Femur (tissue), 1 donor: ENCODE results near the gene PLEK2.

Source experiments
- DNase-seq: peaks from one replicate; pipeline ENCODE4 v3.0.0-alpha.2; 2017

PLEK2 gene

DNA sequence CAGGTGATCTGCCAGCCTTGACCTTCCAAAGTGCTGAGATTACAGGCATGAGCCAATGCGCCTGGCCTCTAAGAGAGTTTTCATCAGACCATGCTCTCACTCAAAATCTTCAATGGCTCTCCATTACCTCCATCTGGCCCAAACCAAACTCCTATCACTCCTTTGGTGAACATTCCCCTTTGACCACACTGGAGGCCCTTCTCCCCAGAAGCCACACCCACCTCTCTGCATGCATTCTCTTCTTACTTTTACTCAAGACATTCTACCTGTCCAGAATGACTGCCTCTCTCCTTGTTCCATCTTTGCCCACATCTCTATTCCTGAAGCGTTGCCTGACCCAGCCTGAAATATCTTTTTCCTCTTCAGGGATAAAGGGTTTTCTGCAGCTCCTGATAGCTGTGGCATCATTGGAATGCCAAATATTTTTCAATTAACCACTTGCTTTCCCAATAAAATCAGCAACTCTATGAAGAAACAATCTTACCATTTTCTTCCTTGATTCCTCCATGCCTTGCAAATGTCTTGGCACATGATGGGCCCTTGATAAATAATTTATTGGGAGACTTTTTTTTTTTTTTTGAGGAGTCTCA, 15.5 kb downstream of the PLEK2 start:
- DNase-seq, result no peak

DNA sequence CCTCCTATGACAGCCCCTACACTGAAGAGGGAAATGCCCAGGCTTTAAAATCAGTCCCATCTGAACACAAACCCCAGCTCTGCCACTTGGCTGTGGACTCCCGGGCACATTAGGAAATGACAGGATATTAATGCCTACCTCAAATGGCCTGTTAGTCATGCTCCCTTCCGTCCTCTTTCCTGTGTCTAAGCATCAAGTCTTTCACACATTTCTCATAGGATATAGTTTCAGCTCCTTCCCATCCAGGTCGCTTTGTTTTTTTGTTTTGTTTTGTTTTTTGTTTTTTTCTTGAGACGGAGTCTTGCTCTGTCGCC, 16.1 kb downstream of the PLEK2 start:
- no peak for DNase-seq

DNA sequence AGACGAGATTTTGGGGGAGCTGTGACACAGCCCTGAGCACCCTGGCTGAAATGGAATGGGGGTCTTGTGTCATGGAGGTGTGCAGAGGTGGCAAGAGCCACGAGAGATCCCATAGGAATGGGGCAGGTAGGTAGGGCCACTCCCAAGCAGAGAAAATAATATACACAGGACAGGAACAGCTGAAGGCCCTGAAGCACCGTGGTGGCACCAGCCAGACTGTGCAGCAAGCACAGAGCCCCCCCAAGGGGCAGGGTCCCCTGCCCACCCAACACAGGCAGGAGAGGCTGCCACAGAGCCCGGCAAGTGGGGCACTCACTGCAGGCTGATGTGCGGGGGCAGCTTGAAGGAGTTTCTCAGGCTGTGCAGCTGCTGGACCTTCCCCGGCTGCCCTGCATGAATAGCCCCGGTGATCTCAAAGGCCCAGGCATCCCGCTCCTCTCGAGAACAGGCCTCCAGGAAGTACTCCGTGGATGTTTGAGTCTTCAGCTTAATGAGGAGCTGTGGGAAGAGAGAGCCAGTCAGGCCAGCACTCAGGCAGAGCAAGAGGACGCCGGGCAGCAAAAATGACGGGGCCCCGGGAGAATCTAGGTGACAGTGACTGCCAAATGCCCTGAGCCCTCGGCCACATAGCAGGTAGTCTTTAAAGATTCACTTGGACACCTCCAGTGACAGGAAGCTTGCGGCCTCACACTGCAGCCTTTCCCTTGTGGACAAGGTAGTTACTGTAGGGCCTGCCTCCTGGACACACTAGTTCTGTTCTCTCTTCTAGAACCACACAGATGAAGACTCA, 16.7 kb downstream of the PLEK2 start:
- DNase-seq, result no peak

DNA sequence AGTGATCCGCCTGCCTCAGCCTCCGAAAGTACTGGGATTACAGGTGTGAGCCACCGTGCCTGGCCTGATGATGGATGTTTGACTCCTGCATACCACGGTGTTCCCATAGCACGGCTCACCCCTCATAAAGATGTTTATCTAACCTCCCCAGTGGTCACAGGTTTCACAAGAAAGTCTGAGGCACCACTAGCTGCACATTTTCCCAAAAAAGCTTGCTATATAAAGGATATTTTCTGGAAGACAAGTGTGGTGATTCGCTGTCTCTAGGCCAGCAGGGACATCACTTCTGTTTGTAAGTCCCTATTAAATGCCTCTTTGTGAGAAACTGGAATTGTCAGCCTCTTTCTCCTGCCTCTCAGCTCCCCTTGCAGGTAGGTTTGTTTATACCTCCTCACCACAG, 18.3 kb downstream of the PLEK2 start:
- no peak for DNase-seq

DNA sequence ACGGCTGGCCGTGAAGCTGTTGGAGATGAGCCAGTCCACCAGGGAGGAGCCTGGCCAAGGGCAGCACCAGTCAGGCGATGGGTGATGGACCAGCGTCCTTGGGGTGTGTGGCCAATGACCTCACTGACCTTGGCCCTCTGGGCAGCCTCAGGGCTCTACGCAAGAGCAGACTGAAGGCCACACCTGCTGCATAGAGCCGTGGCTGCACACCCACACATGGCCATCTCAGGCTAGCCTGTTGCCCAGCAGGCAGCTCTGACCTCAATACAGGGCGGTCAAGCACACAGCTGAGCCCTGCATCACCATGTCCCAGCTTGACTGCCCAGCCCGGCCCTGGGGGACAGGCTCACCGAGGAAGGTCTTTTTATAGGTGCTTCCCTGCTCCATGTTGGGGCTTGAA, 19.2 kb downstream of the PLEK2 start:
- no peak for DNase-seq

DNA sequence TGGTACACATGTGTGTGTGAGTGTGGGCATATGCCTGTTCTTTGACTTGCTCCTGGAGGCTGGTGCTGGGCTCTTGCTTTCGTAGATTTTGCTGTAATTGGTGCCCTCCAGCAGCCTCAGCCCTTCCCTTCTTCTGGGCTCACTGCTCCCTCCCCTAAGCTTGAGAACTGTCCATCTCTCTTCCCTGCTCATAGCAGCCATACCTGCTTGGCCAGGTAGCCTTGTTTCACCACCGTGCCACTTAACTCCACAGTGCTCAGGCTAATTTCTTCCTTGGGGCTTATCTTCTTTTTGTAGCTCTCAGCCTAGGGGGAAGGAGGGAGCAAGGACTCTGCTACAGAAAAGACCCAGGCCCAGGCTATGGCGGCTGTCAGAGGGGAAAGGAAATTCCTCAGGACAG, 19.8 kb downstream of the PLEK2 start:
- DNase-seq, result no peak

DNA sequence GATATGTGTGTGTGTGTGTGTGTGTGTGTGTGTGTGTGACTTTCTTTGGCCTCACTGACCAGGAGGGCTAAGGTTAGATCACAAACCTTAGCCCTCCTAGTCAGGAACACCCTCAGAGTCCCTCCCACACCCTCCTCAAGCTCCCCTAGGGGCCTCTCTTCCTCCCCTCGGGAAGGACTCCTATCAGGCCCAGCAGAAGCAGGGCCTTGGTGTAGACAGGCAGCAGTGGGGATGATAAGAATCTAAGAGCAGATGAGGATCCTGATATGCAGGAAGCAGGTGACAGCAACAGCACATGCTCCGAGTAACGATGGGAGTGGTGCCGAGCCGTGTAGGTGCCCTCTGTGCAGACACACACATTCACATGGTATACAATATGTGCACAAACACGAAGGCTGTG, 20.7 kb downstream of the PLEK2 start:
- DNase-seq, result no peak

DNA sequence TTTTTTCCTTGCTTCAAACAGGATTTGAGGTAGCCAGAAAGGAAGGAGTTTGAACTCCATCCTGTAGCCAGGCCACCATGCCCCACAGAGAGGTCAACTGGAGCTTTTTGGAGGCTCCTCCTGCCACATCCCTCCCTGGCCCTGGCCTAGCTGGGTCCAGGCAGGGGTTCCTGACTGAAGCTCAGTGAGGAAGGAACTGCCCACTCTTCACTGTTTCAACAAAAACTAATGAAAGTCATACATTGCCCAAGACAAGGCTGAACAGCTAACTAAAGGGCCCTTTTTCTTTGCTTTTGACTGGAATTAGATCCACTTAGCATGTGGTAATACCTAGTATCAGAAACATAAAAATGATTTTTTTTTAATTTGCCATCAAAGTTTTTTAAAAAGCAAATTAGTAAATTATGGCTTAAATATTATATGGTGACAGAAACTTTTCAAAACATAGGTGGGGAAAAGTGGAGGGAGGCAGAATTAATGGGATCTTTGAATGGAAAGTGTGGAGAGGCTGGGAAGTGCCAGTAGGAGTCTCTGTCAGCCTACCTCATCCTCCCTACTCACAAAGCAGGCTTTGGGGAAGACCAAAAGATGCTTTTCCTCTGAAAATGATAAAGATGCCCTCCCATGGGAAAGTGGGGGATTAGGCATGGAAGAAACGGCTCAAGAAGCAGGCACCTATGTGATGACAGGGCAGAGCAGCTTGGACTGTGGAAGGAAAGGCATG, 22.0 kb downstream of the PLEK2 start:
- DNase-seq, result no peak

DNA sequence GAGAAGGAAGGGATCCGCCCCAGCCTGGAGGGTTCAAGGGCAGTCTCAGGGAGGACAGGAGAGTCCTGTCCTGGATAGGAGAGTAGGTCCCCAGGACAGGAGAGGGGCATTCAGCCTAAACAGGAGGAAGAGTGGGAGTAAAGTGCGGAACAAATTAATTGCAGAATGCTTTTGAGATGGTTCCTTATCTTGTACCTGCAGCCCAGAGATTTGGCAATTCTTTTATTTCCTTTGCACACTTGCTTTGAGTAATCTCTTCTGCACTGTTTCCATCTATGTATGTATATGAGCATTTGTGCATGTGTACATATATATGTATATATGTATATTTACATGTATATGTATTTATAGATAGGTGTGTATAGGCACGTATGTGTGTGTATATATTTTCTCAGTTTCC, 22.7 kb downstream of the PLEK2 start:
- no peak for DNase-seq

DNA sequence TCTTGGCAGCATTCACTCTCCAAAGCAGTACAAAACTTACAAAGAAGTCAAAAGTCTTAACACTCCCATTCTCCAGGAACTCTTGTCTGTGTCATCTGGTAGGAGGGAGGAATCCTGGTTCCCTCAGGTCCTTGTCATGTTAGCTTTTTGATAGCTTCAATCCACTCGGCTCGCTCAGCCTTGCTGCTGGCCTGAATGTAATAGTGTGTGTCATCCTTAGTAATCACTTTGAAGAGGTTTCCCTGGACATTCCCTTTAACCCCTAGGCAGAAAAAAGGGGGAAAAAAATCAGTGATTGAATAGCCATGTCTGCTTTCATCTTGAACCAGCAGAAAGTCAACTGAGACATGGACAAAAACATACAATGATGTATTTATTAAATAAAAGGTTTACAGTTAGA, 24.8 kb downstream of the PLEK2 start:
- DNase-seq, result no peak

DNA sequence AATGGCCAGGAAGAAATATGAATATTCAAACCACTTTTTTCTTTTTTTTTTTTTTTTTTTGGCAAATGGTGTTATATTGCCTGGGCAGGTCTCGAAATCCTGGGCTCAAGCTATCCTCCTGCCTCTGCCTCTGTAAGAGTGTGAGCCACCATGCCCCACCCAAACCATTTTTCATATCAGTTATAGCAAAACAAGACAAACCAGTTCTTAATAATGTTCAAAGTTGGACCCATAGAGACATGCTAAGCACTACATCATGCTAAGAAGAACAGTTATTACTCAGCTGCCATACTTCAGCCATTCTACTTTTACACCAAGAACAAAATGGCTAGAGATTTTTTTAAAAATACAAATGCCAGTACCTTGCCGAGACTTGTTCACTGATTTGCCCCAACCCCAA, 26.3 kb downstream of the PLEK2 start:
- no peak for DNase-seq

DNA sequence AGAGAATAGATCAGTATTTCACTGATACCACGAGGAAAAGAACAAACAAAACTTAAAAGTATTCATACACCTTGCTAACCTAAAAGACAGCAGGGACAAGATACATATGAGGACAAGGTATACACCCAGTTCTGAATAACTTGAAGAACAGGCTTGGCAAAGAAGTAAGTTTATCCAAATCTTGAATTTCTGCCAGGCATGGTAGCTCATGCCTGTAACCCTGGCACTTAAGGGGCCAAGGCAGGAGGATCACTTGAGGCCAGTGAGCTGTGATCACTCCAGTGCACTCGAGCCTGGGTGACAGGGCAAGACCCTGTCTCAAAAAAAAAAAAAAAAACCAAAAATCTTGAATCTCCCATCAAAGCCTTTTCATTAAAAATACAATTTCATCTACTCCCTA, 26.8 kb downstream of the PLEK2 start:
- no peak for DNase-seq

DNA sequence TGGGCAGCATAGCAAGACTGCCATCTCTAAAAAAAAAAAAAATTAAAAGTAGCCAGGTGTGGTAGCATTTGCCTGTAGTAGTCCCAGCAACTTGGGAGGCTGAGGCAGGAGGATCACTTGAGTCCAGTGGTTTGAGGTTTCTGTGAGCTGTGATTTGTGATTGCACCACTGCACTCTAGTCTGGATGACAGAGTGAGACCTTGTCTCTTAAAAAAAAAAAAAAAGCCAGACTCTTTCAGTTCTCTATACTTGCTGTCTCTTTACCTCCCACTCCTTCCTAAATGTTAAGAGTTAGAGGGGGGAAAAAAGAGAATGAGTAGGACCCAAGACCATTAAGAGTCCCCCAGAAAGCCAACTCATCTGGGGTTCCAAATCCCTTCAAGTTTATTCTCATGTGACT, 34.0 kb downstream of the PLEK2 start:
- DNase-seq, result no peak

DNA sequence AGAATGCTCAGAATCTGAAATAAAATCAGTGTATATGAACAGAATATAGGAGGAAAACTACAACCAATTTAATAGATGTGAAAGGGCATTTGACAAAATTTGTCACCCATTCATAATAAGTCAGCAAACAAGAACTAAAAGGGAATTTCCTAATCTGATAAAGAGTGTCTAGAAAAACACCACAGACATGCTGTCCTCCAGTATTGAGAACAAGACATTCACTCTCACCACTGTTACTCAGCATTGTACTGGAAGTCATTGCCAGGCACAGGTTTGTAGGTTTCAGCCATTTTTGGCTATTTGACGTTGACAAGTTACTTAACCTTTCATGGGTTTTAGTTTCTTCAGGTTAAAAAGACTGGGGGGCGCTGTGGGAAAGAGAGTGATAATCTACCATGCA, 38.6 kb downstream of the PLEK2 start:
- no peak for DNase-seq

DNA sequence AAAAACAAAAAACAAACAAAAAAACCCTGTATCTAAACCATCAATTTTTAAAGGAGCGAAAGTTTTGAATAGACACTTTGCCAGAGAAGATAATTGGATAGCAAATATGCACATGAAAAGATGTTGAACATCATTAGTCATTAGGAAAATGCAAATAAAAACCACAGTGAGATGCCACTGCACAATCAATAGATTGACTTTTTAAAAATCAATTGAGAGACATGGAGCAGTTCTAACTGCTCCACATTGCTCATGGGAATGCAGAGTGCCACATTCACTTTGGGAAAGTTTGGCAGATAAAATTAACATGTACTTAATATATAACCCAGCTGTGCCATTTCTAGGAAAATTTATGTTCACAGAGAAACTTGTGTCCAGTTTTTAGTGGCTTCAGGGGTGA, 39.1 kb downstream of the PLEK2 start:
- DNase-seq, result no peak

DNA sequence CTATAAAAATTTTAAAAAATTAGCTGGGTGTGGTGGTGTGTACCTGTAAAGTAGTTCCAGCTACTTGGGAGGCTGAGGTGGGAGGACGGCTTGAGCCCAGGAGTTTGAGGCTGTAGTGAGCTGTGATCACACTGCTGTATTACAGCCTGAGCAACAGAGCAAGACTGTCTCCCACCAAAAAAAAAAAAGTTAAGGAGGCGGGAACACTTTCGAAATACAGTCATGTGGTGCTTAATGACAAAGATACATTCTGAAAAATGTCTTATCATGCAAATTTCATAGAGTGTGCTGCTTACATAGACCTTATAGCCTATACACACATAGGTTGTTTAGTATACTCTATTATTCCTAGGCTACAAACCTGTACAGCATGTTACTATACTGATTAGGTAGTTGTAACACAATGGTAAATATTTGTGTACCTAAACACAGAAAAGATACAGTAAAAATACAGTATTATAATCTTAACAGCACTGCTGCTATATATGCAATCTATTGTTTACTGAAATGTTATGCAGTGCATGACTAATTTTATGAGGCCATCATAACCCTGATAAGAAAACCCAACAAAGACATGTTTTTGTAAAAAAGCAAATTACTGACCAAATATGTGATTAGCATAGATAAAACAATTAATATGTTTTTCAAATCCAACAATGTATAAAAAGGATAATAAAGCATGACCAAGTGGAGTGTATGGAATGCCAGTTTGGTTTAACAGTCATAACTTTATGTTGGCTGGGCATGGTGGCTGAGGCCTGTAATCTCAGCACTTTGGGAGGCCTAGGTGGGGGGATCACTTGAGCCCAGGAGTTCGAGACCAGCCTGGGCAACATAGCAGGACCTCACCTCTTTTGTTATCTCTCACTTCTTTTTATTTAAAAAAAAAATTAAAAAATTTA, 40.5 kb downstream of the PLEK2 start:
- no peak for DNase-seq

DNA sequence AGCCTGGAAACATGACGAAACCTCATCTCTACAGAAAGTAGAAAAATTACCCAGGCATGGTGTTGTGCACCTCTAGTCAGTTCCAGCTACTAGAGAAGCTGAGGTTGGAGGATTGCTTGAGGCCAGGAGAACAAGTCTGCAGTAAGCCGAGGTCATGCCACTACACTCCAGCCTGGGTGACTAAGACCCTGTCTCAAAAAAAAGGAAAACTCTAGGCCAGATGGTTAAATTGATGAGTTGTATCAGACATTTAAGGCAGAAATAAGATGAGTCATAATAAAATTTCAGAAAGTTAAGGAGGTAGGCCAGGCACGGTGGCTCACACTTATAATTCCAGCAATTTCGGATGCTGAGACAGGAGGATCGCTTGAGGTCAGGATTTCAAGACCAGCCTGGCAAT, 41.1 kb downstream of the PLEK2 start:
- no peak for DNase-seq

DNA sequence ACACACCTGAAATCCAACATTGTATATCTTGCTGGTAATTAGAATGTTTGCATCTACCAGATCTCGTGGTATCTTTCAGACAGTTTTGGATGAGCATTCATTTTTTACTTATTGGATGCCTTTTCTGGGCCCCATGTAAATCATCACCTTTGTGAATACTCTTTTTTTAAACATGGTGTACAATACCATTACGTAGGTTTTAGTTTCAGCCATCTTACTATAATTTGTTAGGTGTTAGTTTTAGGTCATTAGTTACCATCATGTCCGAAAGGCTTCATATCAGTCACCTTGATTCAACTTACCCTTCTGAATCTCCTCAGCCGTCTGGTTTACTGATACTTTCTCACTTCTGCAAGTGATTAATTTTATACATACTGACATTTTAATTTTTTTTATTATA, 46.5 kb downstream of the PLEK2 start:
- no peak for DNase-seq

DNA sequence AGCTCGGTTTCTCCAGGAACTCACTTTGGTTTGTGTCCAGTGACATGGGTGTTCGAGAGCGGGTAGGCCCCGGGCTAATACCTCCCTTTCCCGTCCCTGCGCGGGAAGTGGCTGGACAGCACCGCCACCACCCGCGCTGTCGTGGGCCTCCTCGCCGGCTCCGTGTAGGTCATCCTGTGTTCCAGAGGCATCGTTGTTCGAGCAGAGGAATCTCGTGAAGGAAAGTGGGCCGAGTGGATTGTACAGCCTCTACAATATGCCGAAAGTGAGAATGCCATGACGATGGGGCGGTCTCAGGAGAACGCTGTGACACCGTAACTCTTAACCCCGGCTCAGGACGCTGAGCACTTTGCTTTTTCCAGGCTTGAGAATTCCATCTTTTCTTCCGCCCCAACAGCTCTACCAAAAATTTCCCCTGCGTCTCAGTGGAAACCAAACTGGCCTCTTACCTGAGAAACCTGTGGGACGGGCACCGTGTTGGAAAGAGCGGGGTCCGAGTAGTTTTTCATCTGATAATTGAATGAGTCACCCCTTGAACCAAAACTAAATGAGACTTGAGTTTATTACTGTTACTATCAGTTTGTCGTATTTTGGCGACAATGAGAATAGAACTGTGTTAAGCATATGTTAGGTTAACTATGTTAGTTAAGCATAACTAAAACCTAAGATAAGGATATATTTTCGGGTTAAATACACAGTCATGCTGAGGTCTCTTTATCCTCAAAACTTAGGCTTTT, 51.3 kb downstream of the PLEK2 start:
- no peak for DNase-seq

DNA sequence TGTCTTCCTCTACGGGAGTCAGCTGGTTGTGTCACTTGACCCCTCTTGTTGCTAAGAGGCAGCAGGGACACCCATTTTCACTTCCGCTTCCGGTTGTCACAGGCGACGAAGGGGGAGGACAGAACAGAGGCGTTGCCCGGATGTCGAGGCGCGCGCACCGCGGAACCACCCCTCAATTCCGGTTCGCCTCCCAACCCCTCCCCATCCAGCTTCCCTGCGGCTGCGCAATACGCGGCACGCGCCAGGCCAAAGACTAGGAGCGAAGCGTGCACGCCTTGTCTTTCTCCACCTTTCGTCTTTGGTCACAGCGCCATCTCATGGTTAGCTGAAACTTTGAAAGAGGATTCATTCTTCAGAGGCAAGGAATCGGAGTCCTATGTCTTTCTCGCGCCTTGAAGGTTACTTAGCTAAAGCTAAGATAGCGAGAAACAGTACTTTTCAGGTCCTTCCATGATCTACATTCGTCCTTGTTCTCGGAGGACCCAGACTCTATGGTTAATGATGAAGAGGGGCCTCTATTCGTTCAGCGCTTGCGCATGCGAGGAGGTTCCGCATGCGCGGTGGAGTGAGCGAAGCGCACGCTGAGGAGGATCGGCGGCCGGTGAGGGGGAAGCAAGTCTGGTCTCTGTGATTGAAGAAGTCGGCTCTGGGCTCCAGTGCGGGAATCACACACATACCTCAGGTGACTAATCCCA, 52.0 kb downstream of the PLEK2 start, which contains the start of the genes ATP6V1D and EIF2S1:
Gene ATP6V1D (minus strand): TSS at position 30 of the 695 bp plus-strand sequence. CDS start 106 bp downstream, outside the sequence.
Gene EIF2S1 (plus strand): TSS at position 554 of the 695 bp plus-strand sequence. CDS start 4,440 bp downstream, outside the sequence.
- peak; percentile 100 for DNase-seq

DNA sequence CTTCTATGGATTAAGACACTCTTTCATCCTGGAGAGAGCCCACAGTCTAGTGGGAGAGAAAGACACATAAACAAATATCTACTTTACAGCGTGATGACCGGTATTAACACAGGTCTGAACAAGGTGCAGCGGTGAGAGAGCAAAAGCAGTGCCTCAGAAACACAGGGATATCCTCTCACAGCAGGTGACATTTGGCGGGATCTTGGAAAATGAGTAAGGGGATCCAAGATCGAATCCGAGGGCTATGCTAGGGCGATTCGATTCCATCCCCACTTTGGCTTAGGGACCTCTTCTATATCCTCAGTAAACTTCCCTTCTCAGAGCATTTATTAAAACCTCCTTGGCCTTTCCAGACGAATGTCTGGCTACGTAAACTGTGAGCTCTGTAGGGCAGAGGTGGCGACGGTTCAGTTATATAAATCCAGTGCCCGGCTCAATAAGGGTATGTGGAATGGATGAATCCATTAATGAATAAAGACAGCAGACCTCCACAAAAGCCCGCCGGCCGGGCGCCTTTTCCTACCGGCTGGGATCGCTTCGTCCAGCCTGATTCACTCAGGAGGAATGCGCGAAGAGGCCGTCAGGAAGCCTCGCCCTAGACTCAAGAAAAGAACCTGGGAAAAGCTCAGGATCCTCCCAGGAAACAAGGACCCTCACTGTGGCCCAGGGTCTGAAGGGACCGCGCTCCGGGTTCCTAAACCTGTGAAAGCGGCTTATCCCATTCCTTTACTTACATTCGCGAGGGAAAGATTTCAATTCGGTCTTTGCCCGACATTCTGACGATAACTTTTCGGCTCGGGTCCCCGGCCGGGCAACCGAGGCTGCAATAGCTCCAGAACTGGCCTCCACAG, 52.8 kb downstream of the PLEK2 start:
- DNase-seq, result no peak
